MM.1S (cell line): ENCODE data around the gene MB.

Experiments
- EZH2phosphoT487 ChIP-seq: fragments of 300-600 bp; sonication (generic); IDR thresholded peaks from 2 replicates; pipeline ENCODE4 v1.6.1; 2018; ENCODE audit warnings: antibody characterized with exemption, low read length
- TF ChIP-seq, protein P1 (sequence below): fragments of 300-600 bp; sonication (generic); IDR thresholded peaks from 2 replicates; pipeline ENCODE4 v1.5.1; 2016; ENCODE audit warnings: antibody characterized with exemption, low read length, mixed read lengths

DNA sequence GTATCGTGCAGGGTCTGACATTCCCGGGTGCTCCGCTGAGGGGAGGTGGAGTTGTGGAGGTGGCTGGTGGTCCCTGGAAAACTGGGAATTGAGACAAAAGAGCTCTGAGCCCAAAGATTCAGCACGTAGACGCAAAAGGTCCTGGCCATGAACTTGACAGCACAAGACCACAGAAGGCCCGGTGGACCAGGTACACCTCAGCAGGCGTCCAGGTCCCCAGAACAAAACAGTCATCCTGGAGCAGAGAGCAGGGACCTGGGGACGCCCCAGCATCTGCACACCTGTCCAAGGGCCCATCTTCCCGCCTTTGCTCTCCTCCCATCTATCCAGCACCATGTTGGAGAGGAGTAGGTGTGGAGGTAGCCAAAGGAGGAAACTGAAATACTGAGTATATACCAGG lies 13.8 kb upstream of the MB start:
- no peak for TF ChIP-seq EZH2phosphoT487
- TF ChIP-seq, protein P1, sequence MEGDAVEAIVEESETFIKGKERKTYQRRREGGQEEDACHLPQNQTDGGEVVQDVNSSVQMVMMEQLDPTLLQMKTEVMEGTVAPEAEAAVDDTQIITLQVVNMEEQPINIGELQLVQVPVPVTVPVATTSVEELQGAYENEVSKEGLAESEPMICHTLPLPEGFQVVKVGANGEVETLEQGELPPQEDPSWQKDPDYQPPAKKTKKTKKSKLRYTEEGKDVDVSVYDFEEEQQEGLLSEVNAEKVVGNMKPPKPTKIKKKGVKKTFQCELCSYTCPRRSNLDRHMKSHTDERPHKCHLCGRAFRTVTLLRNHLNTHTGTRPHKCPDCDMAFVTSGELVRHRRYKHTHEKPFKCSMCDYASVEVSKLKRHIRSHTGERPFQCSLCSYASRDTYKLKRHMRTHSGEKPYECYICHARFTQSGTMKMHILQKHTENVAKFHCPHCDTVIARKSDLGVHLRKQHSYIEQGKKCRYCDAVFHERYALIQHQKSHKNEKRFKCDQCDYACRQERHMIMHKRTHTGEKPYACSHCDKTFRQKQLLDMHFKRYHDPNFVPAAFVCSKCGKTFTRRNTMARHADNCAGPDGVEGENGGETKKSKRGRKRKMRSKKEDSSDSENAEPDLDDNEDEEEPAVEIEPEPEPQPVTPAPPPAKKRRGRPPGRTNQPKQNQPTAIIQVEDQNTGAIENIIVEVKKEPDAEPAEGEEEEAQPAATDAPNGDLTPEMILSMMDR: no peak
